NCI-H128 (cell line): ENCODE results near the gene LARGE1.

ENCODE experiments used
- DNase-seq: peaks from one replicate; lab custom pipeline; 2025; ENCODE audit not compliant: unreplicated experiment; lab: John Stamatoyannopoulos, UW

Gene LARGE1

DNA sequence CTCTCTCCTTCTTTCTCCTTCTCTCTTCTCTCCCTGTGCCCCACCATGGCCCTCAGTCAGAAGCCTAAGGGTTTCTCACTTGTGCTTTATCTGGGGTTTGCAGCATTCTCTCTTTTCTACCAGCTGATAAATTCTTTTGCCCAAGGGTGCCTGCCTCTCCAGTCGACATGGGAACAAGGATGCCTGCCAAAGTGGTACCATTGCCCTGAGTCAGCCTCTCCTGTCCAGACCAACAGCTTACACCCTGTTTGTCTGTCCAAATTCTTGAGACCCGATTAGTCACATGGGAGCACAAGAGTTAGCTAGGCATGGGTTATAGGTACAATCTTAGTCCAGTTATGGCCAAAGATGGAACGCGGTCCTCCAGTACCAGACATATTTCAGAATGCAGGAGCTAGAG lies 242.7 kb downstream of the LARGE1 start:
- DNase-seq = no peak

DNA sequence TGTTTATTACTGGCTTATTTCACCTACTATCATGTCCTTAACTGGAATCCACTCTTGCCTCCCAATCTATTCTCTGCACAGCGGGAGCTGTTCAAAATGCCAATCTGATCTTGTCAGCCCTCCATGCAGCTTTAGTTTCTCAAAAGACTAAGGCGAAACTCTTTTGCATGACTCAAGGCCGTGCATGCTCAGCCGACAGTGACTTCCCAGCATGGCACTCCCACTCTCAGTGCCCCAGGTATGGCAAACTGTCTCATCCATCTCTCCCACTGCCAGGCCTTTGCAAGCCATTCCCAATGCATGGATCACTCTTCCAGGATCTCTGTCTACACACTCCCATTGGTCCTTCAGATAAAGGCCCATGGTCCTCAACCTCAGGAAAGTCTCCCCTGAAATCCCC lies 245.9 kb downstream of the LARGE1 start:
- DNase-seq = no peak

DNA sequence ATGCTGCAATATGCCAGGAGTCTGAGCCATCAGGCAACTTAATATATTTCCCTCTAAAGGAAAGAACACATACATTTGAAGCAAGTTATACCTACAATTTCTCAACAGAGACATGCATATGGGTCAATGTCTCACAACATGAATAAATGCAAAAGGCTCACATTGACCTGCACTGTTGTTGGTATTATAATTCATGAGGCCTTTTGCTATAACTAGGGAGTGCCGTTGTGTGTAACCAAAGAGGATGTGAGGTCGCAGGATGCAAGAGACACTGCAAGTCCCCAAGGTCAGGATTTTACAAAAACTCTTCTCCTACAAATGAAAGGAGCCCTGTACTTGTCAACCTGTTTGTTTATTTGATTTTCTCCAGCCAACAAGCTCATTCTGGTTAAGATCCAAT lies 250.5 kb downstream of the LARGE1 start:
- no peak for DNase-seq

DNA sequence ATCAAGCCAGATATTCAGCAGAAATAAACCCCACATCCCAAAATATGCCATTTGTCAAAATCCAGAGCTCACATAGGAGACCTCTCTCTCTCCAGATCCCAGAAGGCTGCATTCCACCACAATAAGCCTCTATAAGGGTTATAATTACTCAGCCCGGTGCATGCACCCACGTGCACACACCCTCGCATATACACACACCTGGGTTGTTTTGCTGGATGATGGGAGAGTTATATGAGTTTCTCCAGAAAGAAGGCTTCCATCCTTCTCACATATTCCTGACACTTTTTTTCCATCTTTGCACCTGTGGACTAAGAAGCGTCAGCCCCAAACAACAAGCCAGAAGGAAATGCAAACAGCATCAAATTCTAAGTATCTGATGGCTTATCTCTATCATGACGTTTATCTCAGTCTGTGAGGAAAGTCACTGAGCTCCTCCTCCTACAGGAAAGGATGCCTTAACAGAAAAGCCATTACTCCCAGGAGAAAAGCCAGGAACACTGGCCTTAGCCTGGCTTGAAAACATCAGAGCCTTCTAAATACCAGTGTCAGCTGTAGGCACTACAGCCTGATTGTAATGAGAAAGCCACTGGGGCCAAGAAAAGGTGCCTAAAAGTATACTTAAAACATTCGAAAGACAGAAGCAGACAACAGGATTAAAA lies 253.2 kb downstream of the LARGE1 start:
- DNase-seq = no peak

DNA sequence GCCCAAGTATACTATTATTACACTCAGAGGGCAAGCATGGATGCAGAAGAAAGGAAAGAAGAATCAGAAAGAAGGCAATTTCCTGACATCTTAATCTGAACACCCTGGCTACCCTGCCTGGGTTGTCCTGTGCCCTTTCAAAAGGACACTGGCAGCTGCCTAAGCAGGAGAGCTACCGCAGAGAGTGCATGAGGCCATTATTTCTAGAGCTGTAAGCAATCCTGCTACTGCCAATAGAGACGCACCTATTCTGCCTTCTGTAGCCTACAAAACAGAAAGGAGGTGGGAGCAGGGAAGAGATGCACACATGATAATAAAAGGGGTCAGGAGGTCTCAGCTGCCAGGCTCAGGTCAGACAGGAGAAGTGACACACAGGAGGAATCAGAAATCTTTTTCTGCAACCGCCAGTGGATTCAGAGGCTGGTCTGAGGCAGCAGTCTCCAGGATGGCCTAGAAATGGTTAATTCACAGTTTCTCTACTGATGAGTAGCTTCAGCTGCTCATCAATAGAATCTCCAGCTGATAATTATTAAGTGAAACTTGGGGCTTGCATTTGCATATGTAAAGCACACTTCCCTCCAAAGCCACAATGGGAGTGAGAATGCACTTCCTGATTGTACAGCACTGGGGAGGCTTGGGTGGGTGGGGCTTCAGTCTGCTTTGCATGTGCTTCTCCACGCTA lies 253.9 kb downstream of the LARGE1 start:
- no peak for DNase-seq

DNA sequence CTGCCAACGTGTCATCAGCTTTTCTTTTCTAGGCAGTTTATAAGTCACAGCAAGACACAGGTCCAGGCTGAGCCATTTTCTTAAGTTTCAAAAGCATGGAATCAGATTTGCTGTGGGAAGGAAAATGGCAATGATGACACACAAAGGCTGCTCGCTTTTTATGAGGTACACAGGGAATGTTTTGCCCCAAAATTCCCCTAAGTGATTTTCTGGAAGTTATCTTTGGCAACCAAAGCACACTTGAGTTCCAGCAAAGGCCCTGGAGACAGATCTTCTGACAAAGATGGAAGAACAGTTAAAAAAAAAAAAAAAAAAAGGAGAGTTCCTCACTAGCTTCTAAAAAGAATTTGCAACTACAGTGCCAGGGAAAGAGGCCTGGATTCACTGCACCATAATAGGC lies 260.8 kb downstream of the LARGE1 start:
- DNase-seq = no peak

DNA sequence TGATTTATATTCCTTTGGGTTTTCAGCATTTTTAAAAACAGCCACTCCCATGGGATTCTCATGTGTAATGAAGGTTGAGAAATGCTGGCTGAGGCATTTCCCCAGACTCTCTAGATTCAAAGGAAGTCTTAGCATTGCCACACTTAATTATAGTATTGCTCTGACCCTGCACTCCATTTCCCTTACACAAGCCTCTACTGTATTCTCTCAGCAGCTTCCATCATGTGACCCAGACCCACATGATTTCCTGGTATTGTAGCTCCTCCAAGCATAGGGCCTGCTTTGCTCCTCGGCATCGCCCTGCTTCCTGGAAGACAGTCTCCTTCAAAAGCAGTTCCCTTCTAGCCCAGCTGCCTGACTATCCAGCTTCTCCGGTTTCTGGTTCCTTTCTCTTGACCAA lies 261.5 kb downstream of the LARGE1 start:
- no peak for DNase-seq

DNA sequence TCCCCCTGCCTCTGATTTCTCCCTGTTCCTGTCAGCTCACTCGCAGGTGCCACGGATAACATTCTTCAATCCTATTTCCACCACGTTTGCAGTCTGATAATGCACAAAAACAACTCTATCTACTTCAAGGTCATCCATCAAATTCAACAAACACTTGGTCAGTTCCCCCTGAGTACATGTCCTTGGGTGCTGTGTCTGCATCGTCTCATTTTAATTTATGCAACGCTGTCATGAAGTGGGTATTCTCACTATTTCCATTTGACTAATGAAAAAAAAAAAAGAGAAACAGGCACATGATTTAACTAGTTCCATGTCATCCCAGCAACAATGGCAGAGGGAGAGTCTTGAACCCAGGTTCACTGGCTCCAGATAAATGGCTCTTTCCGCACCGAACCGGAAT lies 262.6 kb downstream of the LARGE1 start:
- no peak for DNase-seq

DNA sequence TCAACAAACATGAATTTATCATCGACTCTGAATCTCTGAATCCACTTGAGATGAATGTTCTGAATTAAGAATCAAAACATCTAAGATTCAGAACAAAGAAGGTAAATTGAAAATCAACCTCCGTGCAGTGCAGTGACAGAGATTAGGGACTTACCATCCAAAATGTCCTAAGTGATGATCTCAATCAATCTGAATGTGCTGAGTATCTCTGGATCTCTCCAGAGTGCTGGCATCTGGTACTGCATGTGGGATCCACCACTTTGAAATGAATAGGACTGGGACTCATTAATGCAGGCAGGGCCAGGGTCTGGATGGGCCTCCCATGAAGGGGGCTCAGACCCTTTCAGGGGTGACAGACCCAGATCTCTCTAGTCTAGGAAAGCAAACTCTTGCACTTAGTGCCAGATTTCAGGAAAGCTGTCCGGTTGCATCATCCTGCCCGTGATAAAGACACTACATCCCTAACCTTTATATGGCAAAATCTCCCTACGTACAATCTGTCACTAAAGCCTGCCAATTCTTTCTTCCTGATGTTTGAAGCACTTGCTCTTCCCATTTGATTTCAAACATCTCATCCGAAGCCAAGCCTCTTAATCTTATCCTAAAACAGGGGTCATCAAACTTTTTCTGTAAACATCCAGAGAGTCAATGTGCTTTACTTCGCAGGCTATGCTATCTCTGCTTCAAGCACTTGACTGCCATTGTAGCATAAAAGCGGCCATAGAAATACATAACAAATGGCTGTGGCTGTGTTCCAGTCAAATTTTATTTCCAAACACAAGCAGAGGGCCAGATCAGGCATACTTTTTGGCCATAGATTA lies 263.3 kb downstream of the LARGE1 start:
- no peak for DNase-seq

DNA sequence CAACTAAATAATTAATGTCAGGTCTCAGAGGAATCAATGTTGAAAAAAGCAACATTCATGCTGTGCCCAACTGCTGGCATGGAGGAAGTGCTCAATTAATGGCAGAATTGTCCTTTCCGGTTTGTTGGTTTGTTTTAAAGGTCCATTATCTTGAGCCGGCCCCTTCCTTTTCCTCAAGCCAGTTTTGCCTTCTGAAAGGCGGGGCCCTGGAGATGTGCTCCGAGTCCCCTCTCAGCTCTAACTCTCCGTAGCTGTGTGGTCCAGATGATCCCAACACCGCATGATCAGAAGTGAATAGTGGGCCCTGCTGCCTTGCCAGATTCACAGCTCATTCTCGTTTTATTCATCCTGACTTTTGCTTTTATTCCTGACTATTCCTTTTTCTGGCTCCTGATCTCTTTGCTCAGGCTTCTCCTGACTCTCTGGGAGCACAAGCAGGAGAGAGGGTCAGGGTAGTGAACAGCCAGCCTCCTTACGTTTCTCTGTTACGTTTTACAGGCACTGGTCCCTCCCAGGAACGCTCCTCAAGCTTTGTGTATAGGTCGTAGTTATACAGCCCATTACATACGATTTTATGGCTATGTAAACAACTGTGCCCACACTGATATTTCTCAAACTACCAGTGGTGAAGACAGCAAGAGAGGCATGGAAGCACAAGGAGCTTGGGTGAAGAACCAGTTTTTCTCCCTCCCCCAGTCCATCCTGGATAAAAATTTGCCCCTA lies 265.9 kb downstream of the LARGE1 start:
- no peak for DNase-seq

DNA sequence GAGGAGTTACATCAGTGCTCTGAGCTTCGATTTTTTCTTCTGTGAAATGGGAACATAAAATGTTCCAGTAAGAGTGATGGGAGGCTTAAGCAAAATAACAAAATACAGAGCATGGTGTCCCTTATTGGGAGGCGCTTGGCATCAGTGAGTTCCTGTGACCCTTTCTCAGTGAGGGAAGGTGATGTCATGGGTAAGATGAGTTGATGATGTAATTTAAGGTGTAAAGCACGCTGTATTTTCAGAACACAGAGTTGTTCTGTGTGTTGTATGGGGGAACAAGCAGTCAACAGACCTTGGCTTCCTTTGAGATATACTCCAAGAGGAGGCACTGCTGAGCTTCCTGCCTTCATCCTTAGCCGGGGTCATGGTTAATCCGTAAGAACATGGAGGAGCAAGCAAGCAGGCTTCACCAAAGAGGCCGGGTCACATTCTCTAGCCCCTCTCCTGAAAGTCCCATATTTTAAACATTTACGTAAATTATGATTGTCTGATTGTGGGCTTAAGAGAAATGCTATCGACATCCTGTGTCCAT lies 266.7 kb downstream of the LARGE1 start:
- no peak for DNase-seq

DNA sequence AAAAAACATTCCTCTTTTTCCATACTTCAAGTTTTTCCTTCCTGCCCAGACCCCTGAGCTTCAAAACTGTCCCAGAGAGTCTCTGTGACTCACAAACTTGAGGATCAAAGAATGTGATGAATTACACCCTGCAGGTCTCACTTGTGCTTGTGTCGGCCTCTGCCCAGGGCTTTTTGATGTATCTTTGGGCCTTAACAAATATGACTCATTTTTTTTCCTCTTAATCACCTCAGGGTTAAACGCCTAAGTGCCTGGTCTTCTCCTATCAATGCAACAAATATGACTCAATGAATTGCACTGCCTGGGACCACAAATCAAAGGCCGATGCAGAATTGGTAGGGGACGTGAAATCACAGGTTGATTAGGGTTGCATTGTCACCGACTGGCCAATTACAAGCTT lies 267.7 kb downstream of the LARGE1 start:
- DNase-seq = no peak

DNA sequence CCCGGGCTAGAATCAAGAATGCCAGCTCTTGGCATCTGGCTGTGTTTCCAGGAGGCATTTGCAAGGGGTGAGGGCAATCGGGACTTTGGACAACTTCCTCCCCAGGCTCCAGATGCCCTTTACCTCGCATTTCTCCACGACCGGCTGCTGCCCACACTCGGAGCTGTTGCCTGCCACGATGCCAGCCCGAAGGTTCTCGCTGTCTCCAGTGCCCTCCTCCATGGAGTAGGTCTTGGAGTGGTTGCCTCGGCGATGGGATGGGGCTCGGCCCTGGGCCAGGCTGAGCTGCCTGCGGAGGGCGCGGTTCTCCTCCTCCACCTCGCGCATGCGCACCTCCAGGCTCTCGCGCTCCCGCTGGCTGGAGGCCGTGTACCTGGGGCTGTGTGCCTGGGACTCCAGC lies 270.0 kb downstream of the LARGE1 start:
- DNase-seq = no peak

DNA sequence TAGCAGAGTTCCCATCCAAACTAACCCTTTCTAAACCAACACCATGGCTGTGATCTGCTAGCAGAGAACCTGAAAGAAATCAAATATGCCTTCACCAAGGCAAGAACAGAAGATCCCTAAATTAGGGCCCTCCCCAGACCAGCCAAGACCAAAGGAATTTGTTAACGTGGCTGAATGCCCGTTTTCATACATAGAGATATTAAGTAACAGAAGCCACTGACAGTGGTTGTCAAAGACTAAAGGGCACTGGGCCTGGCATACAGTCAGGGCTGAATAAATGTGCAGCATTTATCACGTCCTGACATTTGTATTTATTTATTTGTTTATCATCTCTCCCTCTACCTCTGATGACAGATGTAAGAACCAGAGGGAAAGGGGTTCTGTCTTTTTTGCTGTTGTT lies 271.8 kb downstream of the LARGE1 start:
- DNase-seq = no peak

DNA sequence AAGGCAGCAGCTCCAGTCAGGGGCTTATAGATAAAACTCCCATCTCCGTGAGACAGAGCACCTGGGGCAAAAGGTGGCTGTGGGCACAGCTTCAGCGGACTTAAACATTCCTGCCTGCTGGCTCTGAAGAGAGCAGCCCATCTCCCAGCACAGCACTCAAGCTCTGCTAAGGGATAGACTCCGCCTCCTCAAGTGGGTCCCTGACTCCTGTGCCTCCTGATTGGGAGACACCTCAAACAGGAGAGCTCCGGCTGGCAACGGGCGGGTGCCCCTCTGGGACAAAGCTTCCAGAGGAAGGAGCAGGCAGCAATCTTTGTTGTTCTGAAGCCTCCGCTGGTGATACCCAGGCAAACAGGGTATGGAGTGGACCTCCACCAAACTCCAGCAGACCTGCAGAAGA lies 279.4 kb downstream of the LARGE1 start:
- no peak for DNase-seq

DNA sequence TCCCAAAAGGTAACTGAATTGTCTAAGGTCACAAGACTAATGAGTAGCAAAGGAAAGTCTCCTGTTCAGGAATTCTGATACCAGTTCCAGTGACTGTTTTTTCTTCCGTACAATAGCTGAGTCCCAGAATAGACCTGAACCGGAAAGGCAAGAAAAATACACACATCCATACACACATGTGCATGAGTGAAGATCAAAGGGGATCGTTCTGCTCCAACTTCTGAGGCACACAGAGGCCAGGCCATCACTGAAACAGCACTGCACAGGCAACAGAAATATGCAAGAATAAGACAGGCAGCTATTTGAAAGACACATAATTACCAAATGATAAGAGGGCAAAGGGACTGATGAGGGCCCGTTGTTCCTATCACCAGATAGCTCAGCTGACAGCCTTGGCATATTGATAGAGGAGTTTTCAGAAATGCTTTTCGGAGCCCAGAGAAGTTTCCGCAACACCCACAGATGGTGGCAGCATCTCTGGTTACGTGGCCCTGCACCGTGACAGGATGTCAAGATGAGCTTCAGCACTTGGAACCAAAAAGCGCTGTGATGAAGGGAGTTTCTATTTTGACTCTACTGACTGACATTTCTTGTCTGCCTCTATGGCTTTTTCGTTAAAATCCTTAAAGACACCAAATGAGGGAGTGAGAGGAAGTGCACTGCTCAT lies 280.6 kb downstream of the LARGE1 start:
- no peak for DNase-seq

DNA sequence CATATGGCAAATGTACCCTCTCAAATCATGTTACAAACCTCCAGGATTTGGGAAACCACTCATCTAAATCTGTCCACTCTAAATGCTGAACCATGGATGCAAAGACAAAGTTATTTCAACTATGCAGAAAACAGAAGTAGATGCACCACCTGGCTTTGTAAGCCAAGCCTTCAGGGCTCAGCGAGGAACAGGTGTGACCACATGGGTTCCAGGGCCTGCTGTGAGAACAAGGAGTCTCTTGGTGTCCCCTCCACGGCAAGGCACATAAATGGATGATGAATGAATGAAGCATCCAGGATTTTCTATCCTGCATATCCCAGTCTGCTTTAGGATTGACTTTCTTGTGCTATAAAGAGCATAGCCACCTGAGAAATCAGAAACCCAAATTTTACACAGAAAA lies 284.5 kb downstream of the LARGE1 start:
- no peak for DNase-seq

DNA sequence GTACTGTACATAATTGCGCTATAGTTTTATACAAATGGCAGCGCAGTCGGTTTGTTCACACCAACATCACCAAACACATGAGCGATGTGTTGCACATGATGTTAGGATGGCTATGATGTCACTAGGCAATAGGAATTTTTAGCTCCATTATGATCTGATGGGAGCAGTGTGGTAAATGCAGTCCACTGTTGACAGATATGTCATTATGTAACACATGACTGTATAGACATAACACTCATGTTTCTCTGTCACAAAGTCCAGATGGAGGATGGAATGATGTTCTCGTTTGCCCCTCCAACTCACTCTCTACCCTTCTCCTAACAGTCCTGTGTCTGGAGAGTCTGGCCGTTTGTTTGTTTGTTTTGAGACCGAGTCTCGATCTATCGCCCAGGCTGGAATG lies 288.5 kb downstream of the LARGE1 start:
- no peak for DNase-seq

DNA sequence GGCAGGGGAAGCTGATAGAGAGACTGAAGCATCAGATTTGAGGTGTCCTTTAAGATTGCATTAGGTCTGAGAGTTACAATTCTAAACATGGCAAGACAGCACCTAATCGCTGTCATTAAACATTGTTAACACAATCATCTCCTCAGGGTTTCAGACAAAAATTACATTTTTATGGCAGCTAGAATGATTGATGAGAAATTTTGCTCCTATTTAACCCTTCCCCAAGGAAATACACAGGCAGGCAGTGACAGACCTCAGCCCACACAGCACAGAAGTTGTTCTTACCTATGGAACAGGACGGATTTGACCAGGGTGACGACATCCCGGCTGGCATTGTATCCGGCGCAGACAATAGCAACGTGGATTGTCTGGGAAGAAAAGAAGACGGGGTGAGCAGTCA lies 294.3 kb downstream of the LARGE1 start:
- no peak for DNase-seq

DNA sequence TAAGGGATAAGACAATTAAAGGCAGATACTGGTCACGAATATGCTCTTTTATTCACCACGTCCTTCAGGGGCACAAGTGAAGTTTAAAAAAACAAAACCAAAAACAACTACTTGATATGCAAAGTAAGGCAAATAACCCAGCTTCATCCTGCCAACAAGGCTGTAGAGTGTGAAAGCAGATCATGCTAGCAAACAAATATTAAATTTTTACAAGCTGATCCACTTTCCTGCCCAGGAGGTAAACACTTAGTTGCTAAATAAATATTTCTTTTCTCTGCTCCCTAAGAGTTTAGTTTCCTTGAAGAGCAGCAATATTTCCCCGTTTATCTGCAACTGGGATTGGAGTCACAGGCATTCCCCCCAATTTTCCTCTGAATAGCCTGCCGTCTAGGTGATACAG lies 300.2 kb downstream of the LARGE1 start:
- no peak for DNase-seq

DNA sequence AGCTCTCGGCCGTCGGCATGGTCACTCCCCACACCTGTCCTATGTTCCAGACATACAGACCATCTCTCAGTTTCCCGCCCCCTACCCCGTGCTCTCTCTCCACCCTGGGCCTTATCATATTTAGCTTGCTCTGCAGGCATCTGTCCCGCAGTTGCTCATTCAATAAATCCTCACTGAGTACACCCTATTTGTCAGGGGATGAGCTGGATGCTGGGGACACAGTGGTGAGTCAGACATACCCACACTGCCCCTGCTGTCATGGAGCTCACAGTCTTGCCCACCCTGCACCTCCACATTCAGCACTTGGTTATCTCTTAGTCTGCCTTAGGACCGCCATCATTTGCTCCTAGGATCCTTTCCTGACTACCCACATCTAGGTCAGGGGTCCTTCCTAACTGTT lies 313.8 kb downstream of the LARGE1 start:
- DNase-seq = no peak
